Esophagus squamous epithelium (tissue), 5 donors: Measurements from ENCODE around the gene TUBB1. TPM values are rescaled to one million over a fixed set of nuclear protein-coding genes. Genes with fewer than 3 reads are reported as not detected.
"Not testable (repeated sequence)": the region's sequence is repeated elsewhere in the genome, so short reads cannot be mapped to it uniquely, and the experiment has no call there.

Source experiments
- DNase-seq: peaks from one replicate; lab custom pipeline; 2025; lab: John Stamatoyannopoulos, UW
- H3K27ac ChIP-seq, 4 donors: fragments of 200-600 bp; sonication (generic); one replicate each; pipeline ENCODE4 v1.5.1; 2016 to 2019; ENCODE audit warnings: mild to moderate bottlenecking in 1 of 4
- H3K27me3 ChIP-seq, 4 donors: fragments of 200-600 bp; sonication (generic); 1 replicate in 3 of 4; 2 replicates in 1 of 4; pipeline versions ENCODE4 v1.5.1 to v1.6.0; 2017 to 2021; ENCODE audit warnings: antibody characterized with exemption in 1 of 4
- H3K36me3 ChIP-seq, 3 donors: fragments of 200-600 bp; sonication (generic); one replicate each; pipeline ENCODE4 v1.5.1; 2016 to 2019
- H3K4me1 ChIP-seq, 3 donors: fragments of 200-600 bp; sonication (generic); one replicate each; pipeline ENCODE4 v1.5.1; 2017 to 2019
- H3K4me3 ChIP-seq, 4 donors: fragments of 200-600 bp; sonication (generic); 1 replicate in 3 of 4; 2 replicates in 1 of 4; pipeline ENCODE4 v1.5.1; 2016 to 2019; ENCODE audit warnings: mild to moderate bottlenecking in 2 of 4, moderate library complexity in 1 of 4
- H3K9me3 ChIP-seq, 3 donors: fragments of 200-600 bp; sonication (generic); one replicate each; pipeline ENCODE4 v1.5.1; 2016 to 2019
- CTCF ChIP-seq, 6 experiments: fragments of 450-650 bp in 4 of 6; fragments of 200-600 bp in 2 of 6; sonication (generic) in 2 of 6; IDR thresholded peaks; one replicate each; pipeline ENCODE4 v1.5.1; 2016 to 2019; ENCODE audit warnings: antibody characterized with exemption in 6 of 6, mild to moderate bottlenecking in 4 of 6, moderate library complexity in 4 of 6
- POLR2A ChIP-seq, 4 donors: fragments of 450-650 bp; IDR thresholded peaks; one replicate each; pipeline ENCODE4 v1.6.1; 2017; ENCODE audit warnings: antibody characterized with exemption in 4 of 4, mild to moderate bottlenecking in 4 of 4, moderate library complexity in 3 of 4
- WGBS, 2 donors: methylation state at CpG; one replicate each; pipeline ENCODE4 v1.1.5; 2018; 5-methylcytosine and 5-hydroxymethylcytosine counted together
- intact Hi-C: fragments of 100-400 bp; cut with DNase I; formaldehyde crosslinking; loops from one replicate; pipeline ENCODE4 v1.15.0; 2022
- total RNA-seq, 4 donors: library from RNA; depleted of rRNA; stranded (reverse); fragments of >200 nt; gene quantifications; one replicate each; pipeline ENCODE4 v1.1.0, GENCODE V29; 2016
- donor health status: DM: yes; HTN: yes; CAD: no.

TUBB1 gene
- total RNA-seq, 4 donors from 2014 or later = 0.19 TPM; not detected in 3

- peaks cover 10 to 49% (median 25%) of the 10 kb centered on the region in 3 donors for H3K36me3 ChIP-seq
- H3K4me3 ChIP-seq = no peak overlapping the region
- WGBS, 2 donors = 91 to 100% methylated on average over 3 of the region's 3 CpGs
- no peaks in the 10 kb centered on the region for H3K27me3 ChIP-seq
- H3K4me1 ChIP-seq = peaks cover 7 to 40% (median 13%) of the 10 kb centered on the region in 3 donors
- H3K27ac ChIP-seq = no peak overlapping the region
- DNase-seq = no peak
- no peaks in the 10 kb centered on the region for H3K9me3 ChIP-seq
- intact Hi-C loops = loop anchor here (10.0 kb wide), 1 partner anchor 141 kb away; no protein-coding TSS in a partner anchor
- TF ChIP-seq CTCF (IDR thresholded peaks at IDR 0.05) (no peak), POLR2A (IDR thresholded peaks at IDR 0.05) (no peak)
These were observed 16.2 kb downstream of the TUBB1 start for GRCh38 chr20:59035381-59035780.

- intact Hi-C loops = loop anchor here (10.0 kb wide), 1 partner anchor 143 kb away; no protein-coding TSS in a partner anchor
These were observed 18.2 kb downstream of the TUBB1 start for GRCh38 chr20:59037386-59037785.

GRCh38 chr20:59039233-59039632, 20.0 kb downstream of the TUBB1 start:
- no peak overlapping the region for H3K4me3 ChIP-seq
- no peaks in the 10 kb centered on the region for H3K27me3 ChIP-seq
- no peak for DNase-seq
- no peak for TF ChIP-seq CTCF (IDR thresholded peaks at IDR 0.05)
- no peak for TF ChIP-seq POLR2A (IDR thresholded peaks at IDR 0.05)
- peaks cover 10 to 42% (median 25%) of the 10 kb centered on the region in 3 donors for H3K36me3 ChIP-seq
- intact Hi-C loops = loop anchor here (10.0 kb wide), 1 partner anchor 144 kb away; no protein-coding TSS in a partner anchor
- WGBS, 2 donors = 61 to 63% methylated on average over 1 of the region's 1 CpG
- no peak overlapping the region for H3K27ac ChIP-seq
- H3K4me1 ChIP-seq = peaks cover 12 to 49% (median 20%) of the 10 kb centered on the region in 3 donors
- no peaks in the 10 kb centered on the region for H3K9me3 ChIP-seq

More at GRCh38 chr20:59037386-59037785, 18.2 kb downstream of the TUBB1 start:
- no peak overlapping the region for H3K4me3 ChIP-seq
- H3K36me3 ChIP-seq = peaks cover 10 to 49% (median 25%) of the 10 kb centered on the region in 3 donors
- H3K4me1 ChIP-seq = peaks cover 9 to 42% (median 13%) of the 10 kb centered on the region in 3 donors
- H3K27ac ChIP-seq = no peak overlapping the region
- TF ChIP-seq POLR2A (IDR thresholded peaks at IDR 0.05) (no peak), CTCF (IDR thresholded peaks at IDR 0.05) (no peak)
- no peaks in the 10 kb centered on the region for H3K9me3 ChIP-seq
- no peaks in the 10 kb centered on the region for H3K27me3 ChIP-seq
- DNase-seq = no peak
- WGBS, 2 donors = 88 to 93% methylated on average over 12 of the region's 12 CpGs

DNA sequence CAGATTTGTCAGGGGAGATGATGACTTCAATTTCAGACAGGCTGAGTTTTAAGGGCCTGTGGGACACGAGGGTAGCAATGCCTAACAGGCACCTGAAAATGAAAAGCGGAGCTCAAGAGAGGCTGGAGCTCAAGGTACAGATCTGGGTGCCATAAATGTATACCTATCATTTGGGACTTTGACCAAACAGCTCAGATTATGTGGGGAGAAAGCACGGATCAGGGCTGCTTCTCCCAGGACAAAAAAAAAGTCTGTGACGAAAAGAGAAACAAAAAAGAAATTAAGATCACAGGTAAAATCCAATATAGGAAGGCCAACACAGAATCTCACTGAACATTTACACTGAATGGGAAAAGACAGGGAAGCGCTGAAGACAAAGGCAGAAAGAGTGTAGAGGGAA, 21.4 kb downstream of the TUBB1 start:
- H3K27ac ChIP-seq = peak overlapping the region in 1 of 4 donors; percentile 15
- no peak for DNase-seq
- no peak for TF ChIP-seq POLR2A (IDR thresholded peaks at IDR 0.05)
- TF ChIP-seq CTCF (IDR thresholded peaks at IDR 0.05) = no peak
- WGBS, 2 donors = 86 to 91% methylated on average over 5 of the region's 5 CpGs
- no peaks in the 10 kb centered on the region for H3K9me3 ChIP-seq
- H3K36me3 ChIP-seq = peaks cover 5 to 28% (median 22%) of the 10 kb centered on the region in 3 donors
- no peaks in the 10 kb centered on the region for H3K27me3 ChIP-seq
- intact Hi-C loops = no loop called here
- peak overlapping the region in 1 of 4 donors; percentile 73 for H3K4me3 ChIP-seq
- peaks cover 12 to 50% (median 20%) of the 10 kb centered on the region in 3 donors for H3K4me1 ChIP-seq

- DNase-seq, H3K9me3 ChIP-seq, H3K27me3 ChIP-seq, intact Hi-C loops: not testable (repeated sequence)
- Histone ChIP-seq H3K27ac (peak overlapping the region in 3 of 4 donors; percentile 88 to 94 (median 92)), H3K36me3 (peaks cover 0 to 19% (median 14%) of the 10 kb centered on the region in 3 donors), H3K4me1 (peaks cover 12 to 50% (median 20%) of the 10 kb centered on the region in 3 donors), H3K4me3 (peak overlapping the region; percentile 68 to 91 (median 72))
- WGBS, 2 donors = 66 to 83% methylated on average over 14 to 16 of the region's 16 CpGs
These were observed 22.3 kb downstream of the TUBB1 start for GRCh38 chr20:59041487-59041886.
